ENCODE measurements around the gene PRDM16. TPM values are rescaled to one million over a fixed set of nuclear protein-coding genes. Genes with fewer than 3 reads are reported as not detected.

The PRDM16 gene
- total RNA-seq, 1 experiment from 2014 or later, result 0.17 TPM

DNA sequence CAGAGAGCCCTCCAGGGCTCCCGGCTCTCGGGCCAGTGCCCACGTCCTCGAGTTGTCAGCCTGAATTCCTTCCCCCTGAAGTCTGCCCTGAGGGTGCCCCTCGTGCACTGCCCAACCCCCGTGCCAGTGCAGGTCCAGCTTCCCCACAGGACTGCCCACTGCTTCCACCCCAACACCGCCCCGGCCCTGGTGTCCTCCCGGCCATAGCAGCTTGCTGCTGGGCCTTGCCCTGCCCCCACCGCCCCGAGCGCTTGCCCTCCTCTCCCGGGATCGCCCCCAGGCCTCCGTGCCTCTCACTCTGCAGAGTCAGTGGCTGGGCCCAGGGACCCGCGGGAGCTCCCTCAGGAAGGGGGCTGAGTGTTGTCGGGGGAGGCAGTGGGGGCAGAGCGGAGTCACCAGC is 361.4 kb downstream of the PRDM16 start:
- Histone ChIP-seq H4K91ac (ENCODE audit: insufficient read length, low read depth, low read length) (no peak overlapping the region), H3K79me2 (ENCODE audit: insufficient read depth, low read length) (no peaks in the 10 kb centered on the region), H3K27ac (ENCODE audit: insufficient read length, low read depth, low read length) (no peak overlapping the region), H4K8ac (replicated peaks; ENCODE audit: insufficient read length, low read depth, low read length) (no peak overlapping the region), H2BK20ac (ENCODE audit: low read depth, low read length, poor library complexity, severe bottlenecking) (no peak overlapping the region), H3K79me1 (ENCODE audit: insufficient read depth, low read depth, low read length, poor library complexity, severe bottlenecking) (no peaks in the 10 kb centered on the region), H2AK5ac (ENCODE audit: insufficient read length, low read length) (no peak overlapping the region), H3T11ph (ENCODE audit: low read length) (no peak overlapping the region), H3K4ac (ENCODE audit: low read depth, low read length) (no peak overlapping the region), H3K23ac (ENCODE audit: insufficient read length, low read depth, low read length) (no peak overlapping the region), H4K20me1 (ENCODE audit: control insufficient read depth, insufficient read depth, insufficient read length) (no peaks in the 10 kb centered on the region), H3K4me1 (ENCODE audit: insufficient read depth, low read length) (no peaks in the 10 kb centered on the region), H2BK15ac (ENCODE audit: low read depth, low read length) (no peak overlapping the region), H3K4me2 (ENCODE audit: insufficient read depth, insufficient read length, low read length) (no peak overlapping the region), H4K5ac (ENCODE audit: insufficient read length, low read depth, low read length) (no peak overlapping the region), H3K9ac (ENCODE audit: extremely low read depth, insufficient read length, low read length) (no peak overlapping the region), H2BK5ac (ENCODE audit: insufficient read length, low read length) (no peak overlapping the region), H3K27me3 (ENCODE audit: insufficient read depth, low read length) (no peaks in the 10 kb centered on the region), H2AFZ (ENCODE audit: low read length) (no peak overlapping the region), H3K56ac (ENCODE audit: insufficient read length, low read depth, low read length) (no peak overlapping the region), H2BK120ac (ENCODE audit: low read depth, low read length, poor library complexity, severe bottlenecking) (no peak overlapping the region), H2BK12ac (ENCODE audit: insufficient read length, low read depth, low read length) (no peak overlapping the region), H3K14ac (ENCODE audit: insufficient read depth, low read length) (no peak overlapping the region), H3K23me2 (ENCODE audit: insufficient read length, low read depth, low read length, poor library complexity, severe bottlenecking) (peaks cover 3% of the 10 kb centered on the region), H3K18ac (ENCODE audit: insufficient read length, low read depth, low read length) (no peak overlapping the region), H3K9me3 (ENCODE audit: control insufficient read depth, low read depth, low read length) (no peaks in the 10 kb centered on the region)
- peaks cover 0 to 16% of the 10 kb centered on the region in 2 experiments; a peak in 3 of 4 replicates for H3K4me1 Mint-ChIP-seq
- H3K4me3 Mint-ChIP-seq, result no peak overlapping the region
- WGBS (ENCODE audit: extremely low coverage, insufficient read length, low lambda C conversion rate), result no CpG with 5 or more reads among the region's 19 CpGs
- no peaks in the 10 kb centered on the region for H3K27me3 Mint-ChIP-seq (ENCODE audit: low read depth)
- no peaks in the 10 kb centered on the region for H3K36me3 Mint-ChIP-seq (ENCODE audit: insufficient read depth in 1 of 3, low read depth in 3 of 3)
- no peaks in the 10 kb centered on the region; a peak in 1 of 5 replicates for H3K9me3 Mint-ChIP-seq
- no peak for TF ChIP-seq CTCF (conservative IDR thresholded peaks at IDR 0.05)
- no peak overlapping the region for H3K27ac Mint-ChIP-seq
- DNase-seq, result no peak

Data from H9 (cell line).